ENCODE measurements around the gene PRKRIP1.

The PRKRIP1 gene

DNA sequence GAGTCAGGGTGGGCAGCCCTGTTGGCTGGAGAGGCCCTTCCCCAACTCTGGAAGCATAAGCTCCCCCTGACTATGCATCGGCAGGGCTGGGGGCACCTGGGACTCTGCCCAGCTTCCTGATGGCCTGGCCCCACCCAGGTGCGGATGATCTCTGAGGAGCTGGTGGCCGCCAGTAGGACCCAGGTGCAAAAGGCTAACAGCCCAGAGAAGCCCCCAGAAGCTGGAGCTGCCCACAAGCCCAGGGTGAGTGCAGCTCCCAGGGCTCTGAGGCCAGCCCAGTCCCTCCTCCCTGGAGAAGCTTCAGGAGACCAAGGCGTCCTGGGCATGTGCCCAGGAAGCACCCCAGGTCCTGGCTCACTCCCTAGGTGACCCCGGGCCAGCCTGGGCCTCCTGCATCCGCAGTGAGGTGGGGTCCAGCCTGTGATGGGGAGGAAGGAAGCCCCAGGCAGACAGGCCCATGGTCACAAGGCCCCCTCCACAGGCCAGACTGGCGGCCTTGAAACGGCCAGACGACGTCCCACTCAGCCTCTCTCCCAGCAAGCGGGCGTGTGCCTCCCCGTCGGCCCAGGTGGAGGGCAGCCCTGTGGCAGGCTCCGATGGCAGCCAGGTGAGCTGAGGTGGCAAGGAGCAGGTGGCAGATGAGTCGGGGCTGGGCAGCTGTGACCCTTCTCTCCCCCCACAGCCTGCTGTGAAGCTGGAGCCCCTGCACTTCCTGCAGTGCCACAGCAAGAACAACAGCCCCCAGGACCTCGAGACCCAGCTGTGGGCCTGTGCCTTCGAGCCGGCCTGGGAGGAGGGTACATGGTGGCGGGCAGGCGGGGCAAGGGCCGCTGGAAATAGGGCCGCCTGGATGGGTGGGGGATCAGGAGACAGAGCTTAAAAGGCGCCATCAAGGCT is 71.7 kb downstream of the PRKRIP1 start:
- H3K9ac ChIP-seq (ENCODE audit: low read length), result no peak overlapping the region
- peaks cover 50% of the 10 kb centered on the region for H3K36me3 ChIP-seq (ENCODE audit: insufficient read depth, low read length)
- peak overlapping the region; percentile 51; the same call in 1 of the 2 replicates for H3K4me2 ChIP-seq (ENCODE audit: low read length)

DNA sequence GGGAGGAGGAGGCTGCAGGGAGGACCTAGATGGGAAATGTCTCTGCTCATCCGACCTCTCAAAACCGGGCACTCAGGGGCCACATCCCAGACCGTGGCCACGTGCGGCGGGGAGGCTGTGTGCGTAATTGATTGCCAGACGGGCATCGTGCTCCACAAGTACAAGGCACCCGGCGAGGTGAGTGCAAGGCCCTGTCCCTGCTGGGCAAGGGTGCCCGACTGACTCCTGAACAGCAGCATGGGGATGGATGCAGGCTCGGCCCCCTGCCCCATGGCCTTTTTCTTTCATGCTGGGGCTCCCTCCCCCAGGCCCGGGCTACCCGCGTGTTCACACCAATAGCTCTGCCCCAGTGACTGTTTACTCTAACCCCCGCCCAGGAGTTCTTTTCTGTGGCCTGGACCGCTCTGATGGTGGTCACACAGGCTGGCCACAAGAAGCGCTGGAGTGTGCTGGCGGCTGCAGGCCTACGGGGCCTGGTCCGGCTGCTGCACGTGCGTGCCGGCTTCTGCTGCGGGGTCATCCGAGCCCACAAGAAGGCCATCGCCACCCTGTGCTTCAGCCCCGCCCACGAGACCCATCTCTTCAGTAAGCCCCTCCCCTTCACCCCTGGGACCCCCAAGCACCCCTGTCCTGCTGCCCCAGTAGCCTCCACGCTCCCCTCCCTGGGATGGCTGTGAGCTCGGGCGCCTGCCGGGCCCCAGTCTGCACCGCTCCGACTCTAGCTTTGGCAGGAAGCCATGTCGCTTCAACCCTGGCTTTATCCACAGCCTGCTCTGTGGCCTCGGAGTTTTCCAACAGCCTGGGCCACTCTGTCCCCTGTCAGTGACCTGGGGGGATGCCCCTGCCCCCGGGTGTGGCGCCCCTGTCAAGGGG is 72.6 kb downstream of the PRKRIP1 start:
- Histone ChIP-seq H3K4me3 (ENCODE audit: low read depth, low read length, poor library complexity, severe bottlenecking) (no peak overlapping the region), H3K36me3 (ENCODE audit: insufficient read depth, low read length) (peaks cover 58% of the 10 kb centered on the region), H3K9me3 (ENCODE audit: low read length) (no peaks in the 10 kb centered on the region), H3K4me1 (ENCODE audit: insufficient read depth, low read length, severe bottlenecking) (peaks cover 28% of the 10 kb centered on the region), H3F3A (ENCODE audit: insufficient read depth, low read length) (no peaks in the 10 kb centered on the region), H3K27ac (ENCODE audit: low read depth, low read length, poor library complexity, severe bottlenecking) (no peak overlapping the region), H3K9me2 (ENCODE audit: low read depth, low read length) (no peaks in the 10 kb centered on the region), H3K79me2 (ENCODE audit: insufficient read depth, low read length) (peaks cover 9% of the 10 kb centered on the region), H3K27me3 (ENCODE audit: insufficient read depth, low read length) (no peaks in the 10 kb centered on the region), H3K4me2 (ENCODE audit: low read length) (no peak overlapping the region), H4K20me1 (ENCODE audit: insufficient read depth, low read length) (no peaks in the 10 kb centered on the region), H2AFZ (ENCODE audit: low read length) (no peak overlapping the region), H3K9ac (ENCODE audit: low read length) (no peak overlapping the region)
- TF ChIP-seq, protein P1, sequence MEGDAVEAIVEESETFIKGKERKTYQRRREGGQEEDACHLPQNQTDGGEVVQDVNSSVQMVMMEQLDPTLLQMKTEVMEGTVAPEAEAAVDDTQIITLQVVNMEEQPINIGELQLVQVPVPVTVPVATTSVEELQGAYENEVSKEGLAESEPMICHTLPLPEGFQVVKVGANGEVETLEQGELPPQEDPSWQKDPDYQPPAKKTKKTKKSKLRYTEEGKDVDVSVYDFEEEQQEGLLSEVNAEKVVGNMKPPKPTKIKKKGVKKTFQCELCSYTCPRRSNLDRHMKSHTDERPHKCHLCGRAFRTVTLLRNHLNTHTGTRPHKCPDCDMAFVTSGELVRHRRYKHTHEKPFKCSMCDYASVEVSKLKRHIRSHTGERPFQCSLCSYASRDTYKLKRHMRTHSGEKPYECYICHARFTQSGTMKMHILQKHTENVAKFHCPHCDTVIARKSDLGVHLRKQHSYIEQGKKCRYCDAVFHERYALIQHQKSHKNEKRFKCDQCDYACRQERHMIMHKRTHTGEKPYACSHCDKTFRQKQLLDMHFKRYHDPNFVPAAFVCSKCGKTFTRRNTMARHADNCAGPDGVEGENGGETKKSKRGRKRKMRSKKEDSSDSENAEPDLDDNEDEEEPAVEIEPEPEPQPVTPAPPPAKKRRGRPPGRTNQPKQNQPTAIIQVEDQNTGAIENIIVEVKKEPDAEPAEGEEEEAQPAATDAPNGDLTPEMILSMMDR (IDR thresholded peaks at IDR 0.05; ENCODE audit: low read length), result no peak
- no peak for TF ChIP-seq EZH2 (IDR thresholded peaks at IDR 0.05; ENCODE audit: borderline replicate concordance, low read length)

More for the DNA sequence above, 71.7 kb downstream of the PRKRIP1 start:
- Histone ChIP-seq H3K4me3 (ENCODE audit: low read depth, low read length, poor library complexity, severe bottlenecking) (no peak overlapping the region), H3K9me2 (ENCODE audit: low read depth, low read length) (no peaks in the 10 kb centered on the region), H3K4me1 (ENCODE audit: insufficient read depth, low read length, severe bottlenecking) (peaks cover 33% of the 10 kb centered on the region), H3K27me3 (ENCODE audit: insufficient read depth, low read length) (no peaks in the 10 kb centered on the region), H3F3A (ENCODE audit: insufficient read depth, low read length) (no peaks in the 10 kb centered on the region), H3K27ac (ENCODE audit: low read depth, low read length, poor library complexity, severe bottlenecking) (no peak overlapping the region), H3K79me2 (ENCODE audit: insufficient read depth, low read length) (peaks cover 12% of the 10 kb centered on the region), H4K20me1 (ENCODE audit: insufficient read depth, low read length) (no peaks in the 10 kb centered on the region), H3K9me3 (ENCODE audit: low read length) (no peaks in the 10 kb centered on the region), H2AFZ (ENCODE audit: low read length) (no peak overlapping the region)
- TF ChIP-seq, protein P1 (IDR thresholded peaks at IDR 0.05; ENCODE audit: low read length), result no peak
- TF ChIP-seq EZH2 (IDR thresholded peaks at IDR 0.05; ENCODE audit: borderline replicate concordance, low read length), result no peak

DNA sequence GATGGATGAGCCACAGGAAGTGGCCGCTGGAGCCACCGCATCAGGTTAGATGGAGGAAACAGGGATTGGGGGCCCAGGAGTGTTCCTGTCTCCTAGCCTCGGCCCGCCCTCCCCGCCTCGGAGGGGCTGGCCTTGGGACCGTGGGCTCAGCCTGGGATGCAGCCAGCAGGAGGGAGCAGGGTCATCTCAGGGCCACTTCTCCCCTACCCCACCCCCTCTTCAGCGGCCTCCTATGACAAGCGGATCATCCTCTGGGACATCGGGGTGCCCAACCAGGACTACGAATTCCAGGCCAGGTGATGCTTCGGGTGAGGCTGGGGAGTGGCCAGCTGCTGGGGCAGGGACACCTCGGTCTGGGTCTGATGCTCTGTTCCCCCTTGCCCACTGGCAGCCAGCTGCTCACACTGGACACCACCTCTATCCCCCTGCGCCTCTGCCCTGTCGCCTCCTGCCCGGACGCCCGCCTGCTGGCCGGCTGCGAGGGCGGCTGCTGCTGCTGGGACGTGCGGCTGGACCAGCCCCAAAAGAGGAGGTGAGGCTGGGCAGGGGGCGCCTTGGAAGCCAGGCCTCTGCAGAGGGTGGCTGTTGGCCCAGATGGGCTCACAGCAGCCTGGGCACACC is 73.3 kb downstream of the PRKRIP1 start:
- Histone ChIP-seq H3K27me3 (ENCODE audit: insufficient read depth, low read length) (no peaks in the 10 kb centered on the region), H2AFZ (ENCODE audit: low read length) (no peak overlapping the region), H3K9me2 (ENCODE audit: low read depth, low read length) (no peaks in the 10 kb centered on the region), H3K4me1 (ENCODE audit: insufficient read depth, low read length, severe bottlenecking) (peaks cover 23% of the 10 kb centered on the region), H3K27ac (ENCODE audit: low read depth, low read length, poor library complexity, severe bottlenecking) (no peak overlapping the region), H3K4me2 (ENCODE audit: low read length) (no peak overlapping the region), H3K9me3 (ENCODE audit: low read length) (no peaks in the 10 kb centered on the region), H4K20me1 (ENCODE audit: insufficient read depth, low read length) (no peaks in the 10 kb centered on the region), H3K79me2 (ENCODE audit: insufficient read depth, low read length) (peaks cover 1% of the 10 kb centered on the region), H3K36me3 (ENCODE audit: insufficient read depth, low read length) (peaks cover 64% of the 10 kb centered on the region), H3F3A (ENCODE audit: insufficient read depth, low read length) (no peaks in the 10 kb centered on the region), H3K4me3 (ENCODE audit: low read depth, low read length, poor library complexity, severe bottlenecking) (no peak overlapping the region), H3K9ac (ENCODE audit: low read length) (no peak overlapping the region)
- TF ChIP-seq EZH2 (IDR thresholded peaks at IDR 0.05; ENCODE audit: borderline replicate concordance, low read length), result no peak
- TF ChIP-seq, protein P1 (IDR thresholded peaks at IDR 0.05; ENCODE audit: low read length), result no peak
